ENCODE measurements around the gene CHCHD4. TPM values are rescaled to one million over a fixed set of nuclear protein-coding genes. Genes with fewer than 3 reads are reported as not detected.

The CHCHD4 gene
- total RNA-seq, 2 donors from 2014 or later = 14.5 to 25.4 TPM

- TF ChIP-seq, protein P1, sequence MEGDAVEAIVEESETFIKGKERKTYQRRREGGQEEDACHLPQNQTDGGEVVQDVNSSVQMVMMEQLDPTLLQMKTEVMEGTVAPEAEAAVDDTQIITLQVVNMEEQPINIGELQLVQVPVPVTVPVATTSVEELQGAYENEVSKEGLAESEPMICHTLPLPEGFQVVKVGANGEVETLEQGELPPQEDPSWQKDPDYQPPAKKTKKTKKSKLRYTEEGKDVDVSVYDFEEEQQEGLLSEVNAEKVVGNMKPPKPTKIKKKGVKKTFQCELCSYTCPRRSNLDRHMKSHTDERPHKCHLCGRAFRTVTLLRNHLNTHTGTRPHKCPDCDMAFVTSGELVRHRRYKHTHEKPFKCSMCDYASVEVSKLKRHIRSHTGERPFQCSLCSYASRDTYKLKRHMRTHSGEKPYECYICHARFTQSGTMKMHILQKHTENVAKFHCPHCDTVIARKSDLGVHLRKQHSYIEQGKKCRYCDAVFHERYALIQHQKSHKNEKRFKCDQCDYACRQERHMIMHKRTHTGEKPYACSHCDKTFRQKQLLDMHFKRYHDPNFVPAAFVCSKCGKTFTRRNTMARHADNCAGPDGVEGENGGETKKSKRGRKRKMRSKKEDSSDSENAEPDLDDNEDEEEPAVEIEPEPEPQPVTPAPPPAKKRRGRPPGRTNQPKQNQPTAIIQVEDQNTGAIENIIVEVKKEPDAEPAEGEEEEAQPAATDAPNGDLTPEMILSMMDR (IDR thresholded peaks at IDR 0.05) = no peak
- Histone ChIP-seq H3K4me1 (no peaks in the 10 kb centered on the region), H3K9me3 (no peaks in the 10 kb centered on the region), H3K27me3 (no peaks in the 10 kb centered on the region), H3K4me3 (no peak overlapping the region), H3K27ac (no peak overlapping the region), H3K9ac (ENCODE audit: low read depth in 2 of 2, low read length in 2 of 2) (no peak overlapping the region), H3K36me3 (peaks cover 28% of the 10 kb centered on the region)
- intact Hi-C loops (cut with DNase I) = no loop called here
- no peak for DNase-seq
Measured at GRCh38 chr3:14134291-14134690, 9.6 kb upstream of the CHCHD4 start.

- no peaks in the 10 kb centered on the region for H3K4me1 ChIP-seq
- intact Hi-C loops (cut with DNase I) = no loop called here
- no peaks in the 10 kb centered on the region for H3K9me3 ChIP-seq
- H3K9ac ChIP-seq (ENCODE audit: low read depth in 2 of 2, low read length in 2 of 2) = no peak overlapping the region
- peaks cover 28% of the 10 kb centered on the region for H3K36me3 ChIP-seq
- H3K4me3 ChIP-seq = no peak overlapping the region
- no peak overlapping the region for H3K27ac ChIP-seq
- no peak for DNase-seq
- H3K27me3 ChIP-seq = no peaks in the 10 kb centered on the region
- TF ChIP-seq, protein P1 (IDR thresholded peaks at IDR 0.05) = no peak
Measured at GRCh38 chr3:14133876-14134275, 9.2 kb upstream of the CHCHD4 start.

- H3K9ac ChIP-seq (ENCODE audit: low read depth in 2 of 2, low read length in 2 of 2) = peak overlapping the region in 1 of 2 donors; percentile 61
- no peaks in the 10 kb centered on the region for H3K4me1 ChIP-seq
- H3K27ac ChIP-seq = no peak overlapping the region
- TF ChIP-seq, protein P1 (IDR thresholded peaks at IDR 0.05) = no peak
- DNase-seq = peak; percentile 74
- intact Hi-C loops (cut with DNase I) = no loop called here
- H3K9me3 ChIP-seq = no peaks in the 10 kb centered on the region
- no peaks in the 10 kb centered on the region for H3K27me3 ChIP-seq
- H3K36me3 ChIP-seq = peaks cover 28% of the 10 kb centered on the region
- H3K4me3 ChIP-seq = no peak overlapping the region
Measured at GRCh38 chr3:14133188-14133800, 8.6 kb upstream of the CHCHD4 start.

GRCh38 chr3:14132689-14133088 lies 8.0 kb upstream of the CHCHD4 start:
- no peak for DNase-seq
- no peaks in the 10 kb centered on the region for H3K4me1 ChIP-seq
- TF ChIP-seq, protein P1 (IDR thresholded peaks at IDR 0.05) = no peak
- no peaks in the 10 kb centered on the region for H3K27me3 ChIP-seq
- no peak overlapping the region for H3K27ac ChIP-seq
- H3K4me3 ChIP-seq = no peak overlapping the region
- H3K9ac ChIP-seq (ENCODE audit: low read depth in 2 of 2, low read length in 2 of 2) = peak overlapping the region in 1 of 2 donors; percentile 61
- H3K36me3 ChIP-seq = peaks cover 24% of the 10 kb centered on the region
- H3K9me3 ChIP-seq = no peaks in the 10 kb centered on the region
- intact Hi-C loops (cut with DNase I) = no loop called here

DNA sequence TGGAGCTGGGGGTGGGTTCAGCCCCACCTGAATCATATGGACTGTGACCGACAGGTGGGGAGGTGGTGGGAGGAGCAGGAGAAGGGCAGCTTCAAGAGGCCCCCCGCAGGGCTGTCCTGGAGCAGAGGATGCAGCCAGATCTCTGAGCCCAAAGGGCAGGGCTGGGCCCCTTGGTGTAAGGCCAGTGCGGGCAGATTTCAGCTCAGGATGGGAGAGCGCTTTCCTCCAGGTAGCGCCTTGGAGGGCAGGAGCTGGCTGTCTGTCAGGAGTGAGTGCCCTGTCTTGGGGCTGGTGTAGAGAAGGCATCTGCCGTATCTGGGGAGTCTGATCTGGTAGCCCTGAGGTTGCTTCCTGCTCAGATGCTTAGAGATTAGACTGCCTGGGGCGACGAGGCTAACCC lies 7.5 kb upstream of the CHCHD4 start:
- H3K27me3 ChIP-seq = no peaks in the 10 kb centered on the region
- intact Hi-C loops (cut with DNase I) = no loop called here
- TF ChIP-seq, protein P1 (IDR thresholded peaks at IDR 0.05) = no peak
- no peak overlapping the region for H3K27ac ChIP-seq
- H3K4me3 ChIP-seq = no peak overlapping the region
- H3K9me3 ChIP-seq = no peaks in the 10 kb centered on the region
- H3K4me1 ChIP-seq = no peaks in the 10 kb centered on the region
- DNase-seq = no peak
- H3K9ac ChIP-seq (ENCODE audit: low read depth in 2 of 2, low read length in 2 of 2) = no peak overlapping the region
- peaks cover 24% of the 10 kb centered on the region for H3K36me3 ChIP-seq

Data from colonic mucosa (tissue), 4 donors.